IPS-20b (cell line): ENCODE results near the gene POU2F1.

ENCODE experiments used
- H3K27ac ChIP-seq: one replicate; pipeline ENCODE4 v1.5.1; 2013; ENCODE audit warnings: low read length
- H3K27me3 ChIP-seq: 2 replicates; pipeline ENCODE4 v1.6.1; 2013; ENCODE audit warnings: mild to moderate bottlenecking, low read length, inconsistent platforms; ENCODE audit not compliant: insufficient read depth
- H3K36me3 ChIP-seq: 2 replicates; pipeline ENCODE4 v1.6.1; 2013; ENCODE audit warnings: low read depth, mild to moderate bottlenecking, inconsistent platforms, low read length, moderate library complexity; ENCODE audit not compliant: insufficient read depth
- H3K4me1 ChIP-seq: 2 replicates; pipeline ENCODE4 v1.6.1; 2013; ENCODE audit warnings: mild to moderate bottlenecking, control low read depth, inconsistent platforms, low read length, moderate library complexity; ENCODE audit not compliant: insufficient read depth
- H3K4me3 ChIP-seq: 2 replicates; pipeline ENCODE4 v1.5.1; 2013; ENCODE audit warnings: mild to moderate bottlenecking, low read length, inconsistent platforms
- H3K9ac ChIP-seq: 2 replicates; pipeline ENCODE4 v1.6.1; 2013; ENCODE audit warnings: low read depth, mild to moderate bottlenecking, inconsistent platforms, low read length, moderate library complexity
- H3K9me3 ChIP-seq: 2 replicates; pipeline ENCODE4 v1.6.1; 2013; ENCODE audit warnings: mild to moderate bottlenecking, low read depth, low read length, inconsistent platforms; ENCODE audit not compliant: insufficient read depth

POU2F1 gene

DNA sequence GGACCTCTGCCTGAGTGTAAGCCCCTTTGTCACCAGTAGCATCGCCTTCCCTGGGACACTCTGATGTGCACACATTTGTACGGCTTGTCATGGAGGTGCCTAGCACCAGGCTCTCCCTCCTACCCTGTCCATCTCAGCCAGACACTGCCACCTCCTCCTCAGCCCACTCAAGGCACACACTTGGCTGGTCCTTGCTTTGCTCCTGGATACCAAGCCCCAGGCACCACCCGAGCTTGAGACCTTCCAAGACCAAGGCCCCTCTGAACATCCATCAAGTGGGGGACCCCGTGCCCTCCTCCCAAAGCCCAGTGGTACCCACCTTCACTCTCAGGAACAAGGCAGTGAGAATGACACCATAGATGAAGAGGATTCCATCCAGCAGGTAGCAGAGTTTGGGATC is 219.7 kb downstream of the POU2F1 start:
- H3K27ac ChIP-seq: no peak overlapping the region
- H3K9me3 ChIP-seq: no peaks in the 10 kb centered on the region
- no peak overlapping the region for H3K9ac ChIP-seq
- no peaks in the 10 kb centered on the region for H3K36me3 ChIP-seq
- H3K4me3 ChIP-seq: no peak overlapping the region
- peaks cover 3% of the 10 kb centered on the region; the same call in 1 of the 2 replicates for H3K4me1 ChIP-seq
- peaks cover 35% of the 10 kb centered on the region for H3K27me3 ChIP-seq

DNA sequence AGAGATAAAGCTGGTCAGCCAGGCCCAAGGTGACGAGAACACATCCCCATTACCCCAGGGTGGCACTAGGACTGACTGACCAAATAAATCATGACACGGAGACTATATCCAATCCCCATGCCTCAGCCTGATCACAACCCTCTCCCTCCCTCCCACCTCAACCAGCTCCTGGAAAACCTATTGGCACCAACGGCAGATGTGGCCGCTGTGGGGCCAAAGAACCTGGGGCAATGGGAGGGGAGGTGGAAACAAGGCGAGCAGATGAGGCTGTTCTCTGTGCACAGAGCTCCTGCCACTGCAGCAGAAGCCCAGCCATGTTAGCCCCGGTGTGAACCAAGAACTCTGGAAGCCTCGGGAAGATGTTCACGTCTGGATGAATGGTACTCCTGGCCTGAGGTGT is 220.1 kb downstream of the POU2F1 start:
- peaks cover 3% of the 10 kb centered on the region; the same call in 1 of the 2 replicates for H3K4me1 ChIP-seq

DNA sequence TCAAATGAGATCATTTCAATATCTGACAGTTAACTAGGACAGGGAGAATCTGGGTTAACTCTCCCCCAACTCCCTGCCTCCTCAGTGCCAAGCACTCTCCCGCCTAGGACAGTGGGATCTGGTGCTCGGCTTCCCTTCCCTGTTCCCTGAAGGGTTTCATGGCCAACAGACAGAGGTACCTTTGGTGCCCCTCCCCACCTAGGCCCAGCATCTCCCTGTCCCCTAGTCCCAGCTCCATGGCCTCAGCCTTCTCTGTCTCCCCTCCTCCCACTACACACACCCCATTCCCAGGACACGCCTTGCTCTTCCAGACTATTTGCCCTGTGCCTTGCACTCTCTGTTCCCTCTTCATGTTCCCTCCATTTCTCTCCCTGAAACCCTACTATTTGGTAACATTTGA is 220.5 kb downstream of the POU2F1 start:
- no peaks in the 10 kb centered on the region for H3K9me3 ChIP-seq
- no peaks in the 10 kb centered on the region for H3K36me3 ChIP-seq
- H3K4me1 ChIP-seq: peaks cover 3% of the 10 kb centered on the region; the same call in 1 of the 2 replicates
- H3K4me3 ChIP-seq: no peak overlapping the region
- H3K9ac ChIP-seq: no peak overlapping the region
- no peak overlapping the region for H3K27ac ChIP-seq
- peaks cover 35% of the 10 kb centered on the region for H3K27me3 ChIP-seq

More for the DNA sequence above, 220.1 kb downstream of the POU2F1 start:
- H3K9ac ChIP-seq: no peak overlapping the region
- H3K9me3 ChIP-seq: no peaks in the 10 kb centered on the region
- no peak overlapping the region for H3K4me3 ChIP-seq
- peaks cover 35% of the 10 kb centered on the region for H3K27me3 ChIP-seq
- H3K36me3 ChIP-seq: no peaks in the 10 kb centered on the region
- H3K27ac ChIP-seq: no peak overlapping the region

DNA sequence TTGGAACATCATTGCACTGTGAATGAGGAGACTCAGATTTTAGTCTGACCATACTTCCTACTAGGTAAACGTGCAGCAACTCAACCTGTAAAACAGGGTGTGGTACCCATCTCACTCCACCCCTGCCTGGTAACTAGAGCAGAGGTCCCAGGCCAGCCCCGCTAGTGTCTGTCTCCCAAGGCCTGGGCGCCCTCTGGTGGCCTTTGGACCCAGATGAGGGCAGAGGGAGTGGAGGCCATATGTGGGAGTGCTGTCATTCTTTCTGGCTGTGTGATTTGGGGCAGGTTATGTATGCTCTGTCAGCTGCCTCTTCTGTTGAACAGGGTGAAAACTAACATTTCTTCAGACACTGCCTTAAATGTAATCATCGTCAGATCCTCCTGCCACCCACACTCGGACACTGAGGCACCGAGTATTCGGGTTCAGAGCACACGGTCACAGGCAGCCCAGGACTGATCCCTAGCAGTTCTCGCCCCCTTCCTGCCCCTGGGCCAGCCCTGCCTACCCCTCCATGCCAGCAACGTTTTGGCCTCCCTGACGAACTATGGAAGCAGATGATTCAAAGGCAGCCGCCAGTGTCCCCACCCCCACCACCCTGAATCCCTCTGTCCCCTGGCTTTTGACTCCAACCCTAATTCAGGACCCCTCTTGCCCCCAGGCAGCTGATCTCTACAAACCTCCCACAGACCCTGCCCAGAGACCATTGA is 221.6 kb downstream of the POU2F1 start:
- no peak overlapping the region for H3K9ac ChIP-seq
- peaks cover 35% of the 10 kb centered on the region for H3K27me3 ChIP-seq
- no peak overlapping the region for H3K4me3 ChIP-seq
- no peaks in the 10 kb centered on the region for H3K9me3 ChIP-seq
- H3K4me1 ChIP-seq: peaks cover 3% of the 10 kb centered on the region
- H3K36me3 ChIP-seq: no peaks in the 10 kb centered on the region
- no peak overlapping the region for H3K27ac ChIP-seq

DNA sequence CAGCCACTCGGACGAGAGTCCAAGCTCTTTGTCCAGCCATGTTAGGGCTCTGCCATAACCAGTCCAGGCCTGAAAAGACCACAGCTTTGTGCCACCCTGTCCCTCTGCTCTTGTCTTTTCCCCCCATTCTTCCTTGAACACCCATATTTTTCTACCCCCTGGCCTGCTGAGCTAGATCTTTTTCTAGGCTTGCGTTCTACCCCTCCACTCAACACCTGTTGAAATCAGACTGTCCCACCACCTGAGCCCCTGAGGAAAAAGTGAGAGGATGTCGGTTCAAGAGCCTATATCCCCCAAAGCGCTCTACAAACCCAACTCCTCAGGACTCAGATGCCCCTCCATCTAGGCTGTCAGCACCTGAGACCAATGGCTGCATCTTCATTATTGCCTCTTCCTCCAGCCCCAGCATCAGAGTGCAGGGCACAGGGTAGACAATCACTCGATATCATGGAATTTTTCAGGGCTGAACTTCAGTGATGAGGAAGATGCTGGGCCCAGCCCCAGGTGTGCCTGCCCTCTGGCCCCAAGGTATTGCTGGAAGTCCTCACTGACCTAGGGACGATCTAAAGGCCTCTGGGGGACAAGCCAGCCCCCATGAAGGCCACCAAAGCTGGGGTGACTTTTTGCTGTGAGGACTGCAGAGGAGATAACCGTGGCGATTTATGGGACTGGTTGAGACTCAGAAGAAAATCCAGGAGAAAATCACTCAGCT is 222.3 kb downstream of the POU2F1 start:
- H3K4me1 ChIP-seq: peaks cover 3% of the 10 kb centered on the region
- no peak overlapping the region for H3K4me3 ChIP-seq
- H3K9ac ChIP-seq: no peak overlapping the region
- H3K27me3 ChIP-seq: peaks cover 33% of the 10 kb centered on the region
- H3K27ac ChIP-seq: no peak overlapping the region
- no peaks in the 10 kb centered on the region for H3K9me3 ChIP-seq
- no peaks in the 10 kb centered on the region for H3K36me3 ChIP-seq

DNA sequence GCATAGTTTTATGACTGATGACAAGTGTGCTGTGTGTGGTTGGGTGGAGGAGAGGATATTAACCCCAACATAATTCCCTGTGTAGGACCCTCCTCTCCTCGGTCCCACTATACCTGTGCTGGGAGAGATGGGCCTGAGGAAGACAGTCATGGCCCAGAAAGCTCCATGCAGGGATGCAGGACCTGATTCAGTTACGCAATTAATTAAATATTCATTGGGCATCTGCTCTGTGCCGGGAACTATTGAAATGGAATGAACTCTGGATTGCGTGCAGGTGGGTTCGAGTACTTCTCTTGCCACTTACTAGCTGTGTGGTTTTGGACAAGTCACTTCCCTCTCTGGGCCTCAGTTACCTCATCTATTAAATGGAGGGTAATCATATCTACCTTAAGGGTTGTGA is 223.1 kb downstream of the POU2F1 start:
- Histone ChIP-seq H3K4me1 (peaks cover 3% of the 10 kb centered on the region), H3K4me3 (no peak overlapping the region), H3K27me3 (peaks cover 26% of the 10 kb centered on the region), H3K9ac (no peak overlapping the region), H3K9me3 (no peaks in the 10 kb centered on the region), H3K36me3 (no peaks in the 10 kb centered on the region), H3K27ac (no peak overlapping the region)

DNA sequence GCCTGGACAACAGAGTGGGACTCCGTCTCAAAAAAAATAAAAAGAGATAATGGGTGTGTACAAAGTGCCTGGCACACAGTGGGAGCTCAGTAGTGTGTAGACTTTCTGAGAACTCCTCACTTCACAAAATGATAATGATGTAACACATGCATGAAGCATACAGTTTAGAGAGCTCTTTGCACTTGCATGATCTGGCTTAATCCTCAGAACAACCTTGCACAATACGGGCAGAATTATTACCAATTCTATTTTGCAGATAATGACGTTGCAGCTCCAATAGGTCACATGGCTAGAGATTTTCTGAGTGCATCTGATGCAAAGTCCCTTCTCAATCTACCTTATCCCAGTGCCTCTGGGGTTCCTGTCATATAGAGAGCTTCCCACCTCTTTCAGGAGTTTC is 226.3 kb downstream of the POU2F1 start:
- Histone ChIP-seq H3K27ac (no peak overlapping the region), H3K9ac (no peak overlapping the region), H3K27me3 (no peaks in the 10 kb centered on the region), H3K9me3 (no peaks in the 10 kb centered on the region), H3K4me3 (no peak overlapping the region), H3K36me3 (no peaks in the 10 kb centered on the region), H3K4me1 (no peaks in the 10 kb centered on the region; the same call in 1 of the 2 replicates)

DNA sequence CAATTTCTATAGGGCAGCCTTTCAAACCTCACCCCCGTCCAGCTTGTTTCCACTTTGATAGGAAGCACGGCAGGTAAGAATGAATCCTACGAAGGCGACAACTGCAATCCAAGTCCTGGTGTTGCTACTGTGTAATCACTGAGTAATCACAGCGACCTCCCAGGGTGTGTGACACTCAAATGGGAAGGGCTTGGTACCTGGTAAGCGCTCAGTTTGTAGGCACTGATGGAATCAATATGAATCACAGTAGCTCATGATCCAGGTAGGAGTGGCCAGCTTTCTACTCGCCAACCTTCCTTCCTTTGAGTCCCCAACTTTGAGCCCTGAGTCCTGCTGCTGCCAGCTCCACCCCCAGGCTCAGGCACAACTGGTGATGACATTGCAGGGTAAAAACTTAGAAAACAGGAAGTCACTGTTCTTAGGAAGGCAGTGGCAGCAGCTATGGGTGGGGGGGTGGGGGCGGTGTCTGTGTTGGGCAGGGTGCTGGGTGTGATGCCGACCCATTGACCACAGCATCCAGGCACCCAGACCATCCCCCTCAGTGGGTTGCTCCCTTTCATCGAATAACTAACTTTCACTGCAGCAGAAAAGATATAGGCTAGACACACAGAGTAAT is 226.9 kb downstream of the POU2F1 start:
- no peak overlapping the region for H3K27ac ChIP-seq
- no peaks in the 10 kb centered on the region for H3K36me3 ChIP-seq
- H3K4me3 ChIP-seq: no peak overlapping the region
- H3K9ac ChIP-seq: no peak overlapping the region
- H3K9me3 ChIP-seq: no peaks in the 10 kb centered on the region
- H3K4me1 ChIP-seq: no peaks in the 10 kb centered on the region; the same call in 1 of the 2 replicates
- H3K27me3 ChIP-seq: peaks cover 3% of the 10 kb centered on the region; the same call in 1 of the 2 replicates

DNA sequence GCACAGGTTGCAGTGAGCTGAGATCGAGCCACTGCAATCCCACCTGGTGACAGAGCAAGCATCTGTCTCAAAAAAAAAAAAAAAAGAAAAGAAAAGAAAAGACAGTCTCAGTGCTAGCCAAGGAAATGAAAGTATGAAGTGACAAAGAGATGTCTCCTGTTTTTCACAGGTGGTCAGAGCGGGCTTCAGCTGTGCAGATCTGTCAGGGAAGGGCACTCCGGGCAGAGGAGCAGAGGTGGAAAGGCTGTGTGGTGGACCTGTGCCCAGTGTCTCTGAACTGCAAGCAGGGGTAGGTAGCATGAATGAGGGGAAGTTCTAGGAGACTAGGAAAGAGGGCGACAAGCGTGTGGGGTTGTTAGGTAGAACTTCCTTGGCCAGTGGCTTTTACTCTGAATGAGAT is 230.2 kb downstream of the POU2F1 start:
- no peak overlapping the region for H3K27ac ChIP-seq

DNA sequence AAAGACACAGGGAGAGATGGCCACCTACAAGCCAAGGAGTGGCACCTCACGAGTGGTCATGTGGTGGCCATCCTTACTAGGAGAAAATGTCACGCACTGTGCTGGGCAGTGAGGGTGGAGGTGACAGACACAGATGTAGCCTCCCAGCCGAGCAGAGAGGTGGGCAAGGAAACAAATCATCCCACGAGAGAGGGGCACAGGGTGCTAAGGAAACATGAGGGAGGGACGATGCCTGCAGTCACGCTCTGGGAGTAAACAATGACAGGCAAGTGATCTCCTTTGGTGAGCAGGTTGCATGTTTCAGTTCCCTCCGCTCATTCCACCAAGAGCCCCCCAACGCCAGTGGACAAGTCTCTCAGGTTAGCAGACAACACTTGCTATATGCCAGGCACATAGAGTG is 231.8 kb downstream of the POU2F1 start:
- Histone ChIP-seq H3K9me3 (no peaks in the 10 kb centered on the region), H3K9ac (no peak overlapping the region), H3K4me1 (peaks cover 8% of the 10 kb centered on the region; the same call in 1 of the 2 replicates), H3K36me3 (no peaks in the 10 kb centered on the region), H3K27ac (no peak overlapping the region), H3K27me3 (peaks cover 49% of the 10 kb centered on the region), H3K4me3 (no peak overlapping the region)

More for the DNA sequence above, 230.2 kb downstream of the POU2F1 start:
- no peaks in the 10 kb centered on the region for H3K36me3 ChIP-seq
- no peaks in the 10 kb centered on the region; the same call in 1 of the 2 replicates for H3K4me1 ChIP-seq
- H3K9me3 ChIP-seq: no peaks in the 10 kb centered on the region
- H3K4me3 ChIP-seq: no peak overlapping the region
- H3K27me3 ChIP-seq: peaks cover 32% of the 10 kb centered on the region
- no peak overlapping the region for H3K9ac ChIP-seq

DNA sequence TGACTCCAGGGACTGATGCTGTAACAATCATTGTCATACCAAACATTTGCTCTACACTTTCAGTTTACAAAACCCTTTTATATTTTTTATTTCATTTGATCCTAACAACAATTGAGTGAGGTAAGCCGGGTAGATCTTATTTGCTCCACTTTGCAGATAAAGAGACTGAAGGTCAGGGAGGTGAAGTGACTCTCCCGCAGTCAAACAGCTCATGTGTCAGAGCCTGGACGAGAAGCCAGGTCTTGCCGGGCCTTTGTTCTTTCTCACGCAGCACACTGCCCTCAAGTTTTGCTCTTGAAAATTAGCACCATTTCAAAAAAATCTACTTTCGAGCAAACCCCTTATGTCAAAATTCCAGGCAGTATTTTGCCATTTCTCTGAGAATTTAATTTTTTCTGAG is 232.4 kb downstream of the POU2F1 start:
- Histone ChIP-seq H3K4me1 (peaks cover 15% of the 10 kb centered on the region; the same call in 1 of the 2 replicates), H3K36me3 (no peaks in the 10 kb centered on the region), H3K9me3 (no peaks in the 10 kb centered on the region), H3K27me3 (peaks cover 55% of the 10 kb centered on the region), H3K27ac (no peak overlapping the region), H3K9ac (no peak overlapping the region), H3K4me3 (no peak overlapping the region)
